Measurements from ENCODE around the gene C1QL2. TPM values are rescaled to one million over a fixed set of nuclear protein-coding genes. Genes with fewer than 3 reads are reported as not detected.

The C1QL2 gene
- polyA plus RNA-seq, 2 of the 4 experiments (the other 2 are of a cell fraction), result not detected

DNA sequence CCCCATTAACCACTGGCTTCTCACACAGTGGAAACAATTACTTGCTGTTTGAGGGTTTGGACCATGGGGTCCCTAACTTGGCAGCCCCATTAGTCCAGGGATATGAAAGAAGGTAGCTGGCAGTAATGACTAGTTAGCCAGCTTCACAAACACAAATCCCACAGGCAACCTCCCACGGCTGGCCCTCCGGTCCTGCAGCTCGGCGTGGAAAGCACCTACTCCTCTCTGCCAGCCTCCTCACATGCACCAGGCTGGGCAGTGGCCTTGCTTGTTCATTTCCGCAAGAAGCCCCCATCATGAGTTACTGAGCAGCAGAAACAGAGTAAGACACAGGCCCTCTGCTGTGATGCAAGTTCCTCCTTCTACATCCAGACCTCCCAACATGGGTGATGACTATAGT lies 13.7 kb downstream of the C1QL2 start:
- ChIA-PET POLR2A (no interaction called here), CTCF (interaction anchor here (0.5 to 1.2 kb wide), 2 partner anchors 16 to 31 kb away, joined by 3 read pairs; no protein-coding TSS in a partner anchor)
- Histone ChIP-seq H3K4me2 (no peak overlapping the region), H3K27ac (no peak overlapping the region), H3K4me3 (no peak overlapping the region), H3K9me3 (no peaks in the 10 kb centered on the region), H3K4me1 (no peaks in the 10 kb centered on the region)
- WGBS (ENCODE audit: missing lambda C conversion rate), result 17% methylated on average over 5 of the region's 5 CpGs
- TF ChIP-seq EHF (CRISPR knock-in tag; IDR thresholded peaks at IDR 0.05) (no peak), KDM5A (IDR thresholded peaks at IDR 0.05) (no peak), MAFK (IDR thresholded peaks at IDR 0.05; ENCODE audit: partially characterized antibody) (no peak), NFE2L2 (conservative IDR thresholded peaks at IDR 0.05; ENCODE audit: low read length) (no peak), POLR2A (IDR thresholded peaks at IDR 0.05; ENCODE audit: low read length) (no peak), CBX2 (IDR thresholded peaks at IDR 0.05; ENCODE audit: borderline replicate concordance, low read depth) (no peak), NPAS2 (CRISPR knock-in tag; IDR thresholded peaks at IDR 0.05; ENCODE audit: borderline replicate concordance) (no peak), CHD4 (IDR thresholded peaks at IDR 0.05; ENCODE audit: borderline replicate concordance) (no peak), FOXS1 (CRISPR knock-in tag; IDR thresholded peaks at IDR 0.05) (no peak), ZNF302 (CRISPR knock-in tag; IDR thresholded peaks at IDR 0.05) (no peak), TP53 (CRISPR knock-in tag; IDR thresholded peaks at IDR 0.05) (no peak), ESRRA (IDR thresholded peaks at IDR 0.05; ENCODE audit: borderline replicate concordance, low read length) (no peak), FOSB (CRISPR knock-in tag; IDR thresholded peaks at IDR 0.05) (no peak), HOXB5 (CRISPR knock-in tag; IDR thresholded peaks at IDR 0.05) (no peak)
- TF ChIP-seq, protein P1, sequence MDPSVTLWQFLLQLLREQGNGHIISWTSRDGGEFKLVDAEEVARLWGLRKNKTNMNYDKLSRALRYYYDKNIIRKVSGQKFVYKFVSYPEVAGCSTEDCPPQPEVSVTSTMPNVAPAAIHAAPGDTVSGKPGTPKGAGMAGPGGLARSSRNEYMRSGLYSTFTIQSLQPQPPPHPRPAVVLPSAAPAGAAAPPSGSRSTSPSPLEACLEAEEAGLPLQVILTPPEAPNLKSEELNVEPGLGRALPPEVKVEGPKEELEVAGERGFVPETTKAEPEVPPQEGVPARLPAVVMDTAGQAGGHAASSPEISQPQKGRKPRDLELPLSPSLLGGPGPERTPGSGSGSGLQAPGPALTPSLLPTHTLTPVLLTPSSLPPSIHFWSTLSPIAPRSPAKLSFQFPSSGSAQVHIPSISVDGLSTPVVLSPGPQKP (IDR thresholded peaks at IDR 0.05; ENCODE audit: low read depth, low read length), result no peak
- ATAC-seq, result no peak
- FAIRE-seq, result no peak
- DNase-seq (ENCODE audit: low read depth in 1 of 2, low spot score in 1 of 2), result no peak

DNA sequence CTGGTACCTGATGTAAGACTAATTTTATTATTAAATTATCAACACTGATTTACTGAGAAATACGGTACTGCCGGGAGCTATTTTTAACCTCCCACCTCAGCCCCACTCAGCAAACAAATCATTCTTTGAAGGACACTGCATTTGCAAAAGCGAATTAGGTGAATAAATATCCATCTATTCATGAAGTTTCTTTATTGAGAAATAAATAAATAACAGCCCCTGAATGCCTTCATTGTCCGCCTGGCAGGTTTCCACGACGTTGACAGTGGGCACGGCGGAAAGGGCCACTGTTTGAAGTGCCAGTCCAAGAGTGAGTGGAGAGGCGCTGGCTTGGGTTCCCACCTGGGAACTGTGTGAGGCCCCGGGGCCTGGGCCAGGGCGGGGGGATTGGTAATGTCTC lies 15.7 kb downstream of the C1QL2 start:
- ChIA-PET CTCF (no interaction called here), POLR2A (no interaction called here)
- Histone ChIP-seq H3K4me3 (no peak overlapping the region), H3K9me3 (no peaks in the 10 kb centered on the region), H3K27ac (no peak overlapping the region), H3K4me2 (no peak overlapping the region), H3K4me1 (no peaks in the 10 kb centered on the region)
- no peak for DNase-seq (ENCODE audit: low read depth in 1 of 2, low spot score in 1 of 2)
- TF ChIP-seq JUN (IDR thresholded peaks at IDR 0.05) (no peak), TP53 (CRISPR knock-in tag; IDR thresholded peaks at IDR 0.05) (no peak), ZFP36 (IDR thresholded peaks at IDR 0.05; ENCODE audit: borderline replicate concordance, partially characterized antibody) (no peak), RARB (CRISPR knock-in tag; IDR thresholded peaks at IDR 0.05) (no peak)
- TF ChIP-seq, protein P2, sequence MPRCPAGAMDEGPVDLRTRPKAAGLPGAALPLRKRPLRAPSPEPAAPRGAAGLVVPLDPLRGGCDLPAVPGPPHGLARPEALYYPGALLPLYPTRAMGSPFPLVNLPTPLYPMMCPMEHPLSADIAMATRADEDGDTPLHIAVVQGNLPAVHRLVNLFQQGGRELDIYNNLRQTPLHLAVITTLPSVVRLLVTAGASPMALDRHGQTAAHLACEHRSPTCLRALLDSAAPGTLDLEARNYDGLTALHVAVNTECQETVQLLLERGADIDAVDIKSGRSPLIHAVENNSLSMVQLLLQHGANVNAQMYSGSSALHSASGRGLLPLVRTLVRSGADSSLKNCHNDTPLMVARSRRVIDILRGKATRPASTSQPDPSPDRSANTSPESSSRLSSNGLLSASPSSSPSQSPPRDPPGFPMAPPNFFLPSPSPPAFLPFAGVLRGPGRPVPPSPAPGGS (IDR thresholded peaks at IDR 0.05), result no peak
- TF ChIP-seq, protein P1 (IDR thresholded peaks at IDR 0.05; ENCODE audit: low read depth, low read length), result no peak
- TF ChIP-seq, protein P3, sequence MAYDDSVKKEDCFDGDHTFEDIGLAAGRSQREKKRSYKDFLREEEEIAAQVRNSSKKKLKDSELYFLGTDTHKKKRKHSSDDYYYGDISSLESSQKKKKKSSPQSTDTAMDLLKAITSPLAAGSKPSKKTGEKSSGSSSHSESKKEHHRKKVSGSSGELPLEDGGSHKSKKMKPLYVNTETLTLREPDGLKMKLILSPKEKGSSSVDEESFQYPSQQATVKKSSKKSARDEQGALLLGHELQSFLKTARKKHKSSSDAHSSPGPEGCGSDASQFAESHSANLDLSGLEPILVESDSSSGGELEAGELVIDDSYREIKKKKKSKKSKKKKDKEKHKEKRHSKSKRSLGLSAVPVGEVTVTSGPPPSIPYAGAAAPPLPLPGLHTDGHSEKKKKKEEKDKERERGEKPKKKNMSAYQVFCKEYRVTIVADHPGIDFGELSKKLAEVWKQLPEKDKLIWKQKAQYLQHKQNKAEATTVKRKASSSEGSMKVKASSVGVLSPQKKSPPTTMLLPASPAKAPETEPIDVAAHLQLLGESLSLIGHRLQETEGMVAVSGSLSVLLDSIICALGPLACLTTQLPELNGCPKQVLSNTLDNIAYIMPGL (CRISPR knock-in tag; IDR thresholded peaks at IDR 0.05; ENCODE audit: borderline replicate concordance), result no peak
- no peak for FAIRE-seq
- 54% methylated on average over 10 of the region's 11 CpGs for WGBS (ENCODE audit: missing lambda C conversion rate)
- ATAC-seq, result no peak

Data from A549 (cell line).